GM12878 (cell line): Measurements from ENCODE around the gene RHBDD1. TPM values are rescaled to one million over a fixed set of nuclear protein-coding genes. Genes with fewer than 3 reads are reported as not detected.

Experiments used
- ATAC-seq: fragments of 200-7000 bp; cut with Tn5 transposase; 3 replicates; pipeline ENCODE4 v1.9.1; 2020; ENCODE audit warnings: mild to moderate bottlenecking, moderate library complexity
- BruUV-seq: library from RNA; stranded (reverse); fragments of 400-500 nt; replicated peaks from 2 replicates; lab custom pipeline; 2021; lab: Mats Ljungman, UMichigan
- CTCF ChIA-PET: fragments of 300-600 bp; sonication (Branson Sonifier 250); formaldehyde crosslinking; extraction: SDS; loops from one replicate; lab custom pipeline; 2021; ENCODE audit warnings: inconsistent platforms; lab: Yijun Ruan, JAX
- POLR2A ChIA-PET: fragments of 350-600 bp; formaldehyde crosslinking; extraction: SDS; loops from one replicate; lab custom pipeline; 2021; ENCODE audit warnings: inconsistent platforms; lab: Charles Lee
- RAD21 ChIA-PET: fragments of 300-600 bp; sonication (Branson Sonifier 250); formaldehyde crosslinking; loops from one replicate; lab custom pipeline; 2023; ENCODE audit warnings: antibody characterized with exemption; ENCODE audit not compliant: unreplicated experiment; lab: Charles Lee
- SMC1A ChIA-PET: fragments of 300-600 bp; sonication (Branson Sonifier 250); formaldehyde crosslinking; loops from one replicate; lab custom pipeline; 2023; ENCODE audit not compliant: unreplicated experiment, uncharacterized antibody; lab: Charles Lee
- DNase-seq: peaks from one replicate; pipeline ENCODE4 v3.0.0-alpha.2; 2011; ENCODE audit warnings: low read depth, low spot score
- FAIRE-seq: peaks from 3 replicates; lab custom pipeline; 2011; peaks lifted over from hg19 to GRCh38; lab: Jason Lieb, UNC
- H2AFZ ChIP-seq: 2 replicates; pipeline ENCODE4 v1.6.0; 2011; ENCODE audit warnings: low read depth, low read length, control low read depth; ENCODE audit not compliant: control insufficient read depth
- H3K27ac ChIP-seq: 2 replicates; pipeline ENCODE4 v1.5.1; 2011; ENCODE audit warnings: control low read depth; ENCODE audit not compliant: control insufficient read depth, insufficient read depth
- H3K27me3 ChIP-seq, 2 experiments: replicated peaks in 1 of 2; 2 replicates each; pipeline versions ENCODE4 v1.6.0 to v1.6.1; 2011; ENCODE audit warnings: low read length in 1 of 2; ENCODE audit not compliant: control insufficient read depth in 2 of 2, insufficient read depth in 2 of 2
- H3K36me3 ChIP-seq, 2 experiments: 2 replicates each; pipeline ENCODE4 v1.5.1; 2011; ENCODE audit warnings: low read length in 1 of 2; ENCODE audit not compliant: control insufficient read depth in 2 of 2, insufficient read depth in 2 of 2
- H3K4me1 ChIP-seq: 2 replicates; pipeline ENCODE4 v1.6.1; 2011; ENCODE audit warnings: mild to moderate bottlenecking, low read length, moderate library complexity, mixed read lengths; ENCODE audit not compliant: control insufficient read depth, insufficient read depth
- H3K4me2 ChIP-seq: 2 replicates; pipeline ENCODE4 v1.6.0; 2011; ENCODE audit warnings: control low read depth; ENCODE audit not compliant: control insufficient read depth, insufficient read depth
- H3K4me3 ChIP-seq: fragments of 200-600 bp; sonication (generic); 2 replicates; pipeline ENCODE4 v1.5.1; 2016
- H3K79me2 ChIP-seq: 2 replicates; pipeline ENCODE4 v1.6.0; 2011; ENCODE audit warnings: low read length; ENCODE audit not compliant: control insufficient read depth, insufficient read depth
- H3K9ac ChIP-seq: 2 replicates; pipeline ENCODE4 v1.8.0; 2011; ENCODE audit warnings: low read length, control low read depth, mixed read lengths; ENCODE audit not compliant: control insufficient read depth, insufficient read depth
- H3K9me3 ChIP-seq: replicated peaks from 3 replicates; pipeline ENCODE4 v1.5.1; 2011; ENCODE audit warnings: mild to moderate bottlenecking, low read length; ENCODE audit not compliant: control insufficient read depth, insufficient read depth
- H4K20me1 ChIP-seq: 2 replicates; pipeline ENCODE4 v1.6.0; 2011; ENCODE audit not compliant: control insufficient read depth, insufficient read depth
- BHLHE40 ChIP-seq, 2 experiments: fragments of 450-650 bp in 1 of 2; IDR thresholded peaks; 2 replicates each; pipeline ENCODE4 v1.6.1; 2011 to 2017; ENCODE audit warnings: low read depth in 2 of 2, borderline replicate concordance in 1 of 2, improper control_type of control experiment in 1 of 2, low read length in 1 of 2, mild to moderate bottlenecking in 1 of 2
- CHD1 ChIP-seq: IDR thresholded peaks from 2 replicates; pipeline ENCODE4 v1.6.1; 2012; ENCODE audit warnings: low read depth, low read length, improper control_type of control experiment
- SMARCA5 ChIP-seq: fragments of 450-650 bp; IDR thresholded peaks from 2 replicates; pipeline ENCODE4 v1.6.1; 2017; ENCODE audit warnings: mild to moderate bottlenecking
- SREBF2 ChIP-seq: IDR thresholded peaks from 2 replicates; pipeline ENCODE4 v1.6.1; 2012; ENCODE audit warnings: mild to moderate bottlenecking, low read length
- WGBS: methylation state at CpG from one replicate; pipeline ENCODE4 v1.1.6; 2016; ENCODE audit warnings: low lambda C conversion rate; ENCODE audit not compliant: insufficient replicate concordance, insufficient coverage; ENCODE audit errors: missing lambda C conversion rate; 5-methylcytosine and 5-hydroxymethylcytosine counted together
- in situ Hi-C: fragments of 300-500 bp; cut with MboI; formaldehyde crosslinking; loops from 9 replicates; pipeline ENCODE4 v1.14.3; 2018; ENCODE audit warnings: mixed read lengths
- intact Hi-C: fragments of 100-400 bp; cut with micrococcal nuclease; formaldehyde crosslinking; loops from one replicate; pipeline ENCODE4 v1.14.2; 2022; ENCODE audit not compliant: unreplicated experiment
- polyA plus RNA-seq, 11 experiments: library from polyadenylated mRNA; depleted of rRNA in 4 of 11; unstranded in 6 of 11; stranded (reverse) in 5 of 11; fragments of >200 nt; fragmentation: Nextera tagmentation in 4 of 11; fragmentation: Illumina TruSeq in 1 of 11; extraction: Ambion mirVana in 4 of 11; extraction: Trizol in 1 of 11; gene quantifications; 1 replicate in 1 of 11; 2 replicates in 10 of 11; pipeline versions ENCODE4 v1.2.1 to v1.2.3, GENCODE V29; 2011 to 2016; ENCODE audit warnings: inconsistent platforms in 2 of 11, missing spikeins in 2 of 11, low read depth in 1 of 11
- total RNA-seq, 4 experiments: library from RNA; depleted of rRNA in 3 of 4; stranded (reverse); fragments of >200 nt in 3 of 4; fragmentation: Illumina TruSeq in 1 of 4; extraction: Trizol in 1 of 4; gene quantifications; 2 replicates each; pipeline versions ENCODE4 v1.2.1 to v1.2.3, GENCODE V29; 2013 to 2021
- TF ChIP-seq, protein P1 (sequence below), 3 experiments: IDR thresholded peaks in 2 of 3; conservative IDR thresholded peaks in 1 of 3; 2 replicates each; pipeline ENCODE4 v1.5.1; 2011; ENCODE audit warnings: low read depth in 3 of 3, low read length in 3 of 3, mild to moderate bottlenecking in 3 of 3, control low read depth in 2 of 3, moderate library complexity in 2 of 3, inconsistent platforms in 1 of 3, mixed read lengths in 1 of 3; ENCODE audit not compliant: control insufficient read depth in 2 of 3, insufficient read depth in 1 of 3; ENCODE audit errors: extremely low read depth in 1 of 3
- TF ChIP-seq, protein P2 (sequence below): IDR thresholded peaks from 2 replicates; pipeline ENCODE4 v1.6.1; 2012; ENCODE audit warnings: improper control_type of control experiment, low read depth, low read length; ENCODE audit not compliant: insufficient replicate concordance
- TF ChIP-seq, protein P3 (sequence below): fragments of 450-650 bp; formaldehyde crosslinking; IDR thresholded peaks from 2 replicates; pipeline ENCODE4 v1.4.0; 2022; ENCODE audit warnings: mild to moderate bottlenecking, moderate library complexity

RHBDD1 gene
- total and polyA plus RNA-seq, 10 of the 15 experiments (the other 5 are each of a cell fraction or from before 2014, with no cell fraction given), result 7.1 to 36.4 (median 14.7) TPM

DNA sequence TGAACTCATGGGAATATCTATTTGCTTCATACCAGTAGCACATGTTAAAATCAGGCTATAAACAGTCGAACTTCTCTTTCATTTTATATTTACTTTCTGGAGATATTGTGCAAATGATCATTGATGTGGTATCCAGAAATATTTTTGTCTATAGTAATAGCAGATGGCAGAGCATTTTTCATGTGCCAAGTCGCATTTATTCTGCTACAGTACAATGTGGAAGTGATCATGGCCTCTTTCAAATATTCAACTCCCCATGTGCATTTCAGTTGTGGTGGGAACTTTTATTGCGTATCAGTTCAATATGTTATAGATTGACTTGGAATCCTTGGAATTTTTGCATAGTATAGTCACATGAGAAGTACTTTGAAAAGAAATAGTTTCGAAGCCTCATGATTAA, 57.4 kb downstream of the RHBDD1 start:
- Histone ChIP-seq H3K27ac (no peak overlapping the region), H4K20me1 (no peaks in the 10 kb centered on the region), H3K4me1 (no peaks in the 10 kb centered on the region), H3K27me3 (no peaks in the 10 kb centered on the region), H3K9ac (no peak overlapping the region), H3K79me2 (no peaks in the 10 kb centered on the region), H3K4me3 (no peak overlapping the region), H3K9me3 (no peaks in the 10 kb centered on the region), H2AFZ (no peak overlapping the region), H3K4me2 (no peak overlapping the region), H3K36me3 (no peaks in the 10 kb centered on the region; a peak in 1 of 4 replicates)
- POLR2A ChIA-PET, result no interaction called here
- CTCF ChIA-PET, result no interaction called here
- FAIRE-seq (no peak), ATAC-seq (no peak), DNase-seq (no peak)
- no TSS peak for BruUV-seq
- in situ Hi-C loops (no loop called here), intact Hi-C loops (no loop called here)
- 98% methylated on average over 4 of the region's 4 CpGs for WGBS
- RAD21 ChIA-PET, result no interaction called here
- TF ChIP-seq, protein P1, sequence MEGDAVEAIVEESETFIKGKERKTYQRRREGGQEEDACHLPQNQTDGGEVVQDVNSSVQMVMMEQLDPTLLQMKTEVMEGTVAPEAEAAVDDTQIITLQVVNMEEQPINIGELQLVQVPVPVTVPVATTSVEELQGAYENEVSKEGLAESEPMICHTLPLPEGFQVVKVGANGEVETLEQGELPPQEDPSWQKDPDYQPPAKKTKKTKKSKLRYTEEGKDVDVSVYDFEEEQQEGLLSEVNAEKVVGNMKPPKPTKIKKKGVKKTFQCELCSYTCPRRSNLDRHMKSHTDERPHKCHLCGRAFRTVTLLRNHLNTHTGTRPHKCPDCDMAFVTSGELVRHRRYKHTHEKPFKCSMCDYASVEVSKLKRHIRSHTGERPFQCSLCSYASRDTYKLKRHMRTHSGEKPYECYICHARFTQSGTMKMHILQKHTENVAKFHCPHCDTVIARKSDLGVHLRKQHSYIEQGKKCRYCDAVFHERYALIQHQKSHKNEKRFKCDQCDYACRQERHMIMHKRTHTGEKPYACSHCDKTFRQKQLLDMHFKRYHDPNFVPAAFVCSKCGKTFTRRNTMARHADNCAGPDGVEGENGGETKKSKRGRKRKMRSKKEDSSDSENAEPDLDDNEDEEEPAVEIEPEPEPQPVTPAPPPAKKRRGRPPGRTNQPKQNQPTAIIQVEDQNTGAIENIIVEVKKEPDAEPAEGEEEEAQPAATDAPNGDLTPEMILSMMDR (IDR thresholded peaks at IDR 0.05 in 2 of 3, conservative IDR thresholded peaks at IDR 0.05 in 1 of 3; ENCODE audit: control insufficient read depth in 2 of 3, extremely low read depth in 1 of 3, insufficient read depth in 1 of 3, low read depth in 3 of 3, low read length in 3 of 3), result no peak
- no peak for TF ChIP-seq CHD1
- TF ChIP-seq, protein P2, sequence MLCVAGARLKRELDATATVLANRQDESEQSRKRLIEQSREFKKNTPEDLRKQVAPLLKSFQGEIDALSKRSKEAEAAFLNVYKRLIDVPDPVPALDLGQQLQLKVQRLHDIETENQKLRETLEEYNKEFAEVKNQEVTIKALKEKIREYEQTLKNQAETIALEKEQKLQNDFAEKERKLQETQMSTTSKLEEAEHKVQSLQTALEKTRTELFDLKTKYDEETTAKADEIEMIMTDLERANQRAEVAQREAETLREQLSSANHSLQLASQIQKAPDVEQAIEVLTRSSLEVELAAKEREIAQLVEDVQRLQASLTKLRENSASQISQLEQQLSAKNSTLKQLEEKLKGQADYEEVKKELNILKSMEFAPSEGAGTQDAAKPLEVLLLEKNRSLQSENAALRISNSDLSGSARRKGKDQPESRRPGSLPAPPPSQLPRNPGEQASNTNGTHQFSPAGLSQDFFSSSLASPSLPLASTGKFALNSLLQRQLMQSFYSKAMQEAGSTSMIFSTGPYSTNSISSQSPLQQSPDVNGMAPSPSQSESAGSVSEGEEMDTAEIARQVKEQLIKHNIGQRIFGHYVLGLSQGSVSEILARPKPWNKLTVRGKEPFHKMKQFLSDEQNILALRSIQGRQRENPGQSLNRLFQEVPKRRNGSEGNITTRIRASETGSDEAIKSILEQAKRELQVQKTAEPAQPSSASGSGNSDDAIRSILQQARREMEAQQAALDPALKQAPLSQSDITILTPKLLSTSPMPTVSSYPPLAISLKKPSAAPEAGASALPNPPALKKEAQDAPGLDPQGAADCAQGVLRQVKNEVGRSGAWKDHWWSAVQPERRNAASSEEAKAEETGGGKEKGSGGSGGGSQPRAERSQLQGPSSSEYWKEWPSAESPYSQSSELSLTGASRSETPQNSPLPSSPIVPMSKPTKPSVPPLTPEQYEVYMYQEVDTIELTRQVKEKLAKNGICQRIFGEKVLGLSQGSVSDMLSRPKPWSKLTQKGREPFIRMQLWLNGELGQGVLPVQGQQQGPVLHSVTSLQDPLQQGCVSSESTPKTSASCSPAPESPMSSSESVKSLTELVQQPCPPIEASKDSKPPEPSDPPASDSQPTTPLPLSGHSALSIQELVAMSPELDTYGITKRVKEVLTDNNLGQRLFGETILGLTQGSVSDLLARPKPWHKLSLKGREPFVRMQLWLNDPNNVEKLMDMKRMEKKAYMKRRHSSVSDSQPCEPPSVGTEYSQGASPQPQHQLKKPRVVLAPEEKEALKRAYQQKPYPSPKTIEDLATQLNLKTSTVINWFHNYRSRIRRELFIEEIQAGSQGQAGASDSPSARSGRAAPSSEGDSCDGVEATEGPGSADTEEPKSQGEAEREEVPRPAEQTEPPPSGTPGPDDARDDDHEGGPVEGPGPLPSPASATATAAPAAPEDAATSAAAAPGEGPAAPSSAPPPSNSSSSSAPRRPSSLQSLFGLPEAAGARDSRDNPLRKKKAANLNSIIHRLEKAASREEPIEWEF, result no peak
- no peak for TF ChIP-seq SREBF2
- TF ChIP-seq SMARCA5, result no peak
- TF ChIP-seq, protein P3, sequence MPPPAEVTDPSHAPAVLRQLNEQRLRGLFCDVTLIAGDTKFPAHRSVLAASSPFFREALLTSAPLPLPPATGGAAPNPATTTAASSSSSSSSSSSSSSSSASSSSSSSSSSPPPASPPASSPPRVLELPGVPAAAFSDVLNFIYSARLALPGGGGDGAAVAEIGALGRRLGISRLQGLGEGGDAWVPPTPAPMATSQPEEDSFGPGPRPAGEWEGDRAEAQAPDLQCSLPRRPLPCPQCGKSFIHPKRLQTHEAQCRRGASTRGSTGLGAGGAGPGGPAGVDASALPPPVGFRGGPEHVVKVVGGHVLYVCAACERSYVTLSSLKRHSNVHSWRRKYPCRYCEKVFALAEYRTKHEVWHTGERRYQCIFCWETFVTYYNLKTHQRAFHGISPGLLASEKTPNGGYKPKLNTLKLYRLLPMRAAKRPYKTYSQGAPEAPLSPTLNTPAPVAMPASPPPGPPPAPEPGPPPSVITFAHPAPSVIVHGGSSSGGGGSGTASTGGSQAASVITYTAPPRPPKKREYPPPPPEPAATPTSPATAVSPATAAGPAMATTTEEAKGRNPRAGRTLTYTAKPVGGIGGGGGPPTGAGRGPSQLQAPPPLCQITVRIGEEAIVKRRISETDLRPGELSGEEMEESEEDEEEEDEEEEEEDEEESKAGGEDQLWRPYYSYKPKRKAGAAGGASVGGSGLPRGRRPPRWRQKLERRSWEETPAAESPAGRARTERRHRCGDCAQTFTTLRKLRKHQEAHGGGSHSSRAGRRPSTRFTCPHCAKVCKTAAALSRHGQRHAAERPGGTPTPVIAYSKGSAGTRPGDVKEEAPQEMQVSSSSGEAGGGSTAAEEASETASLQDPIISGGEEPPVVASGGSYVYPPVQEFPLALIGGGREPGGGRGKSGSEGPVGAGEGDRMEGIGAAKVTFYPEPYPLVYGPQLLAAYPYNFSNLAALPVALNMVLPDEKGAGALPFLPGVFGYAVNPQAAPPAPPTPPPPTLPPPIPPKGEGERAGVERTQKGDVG (CRISPR knock-in tag), result no peak
- TF ChIP-seq BHLHE40 (IDR thresholded peaks at IDR 0.05; ENCODE audit: borderline replicate concordance in 1 of 2, low read depth in 2 of 2, low read length in 1 of 2), result no peak
- SMC1A ChIA-PET, result interaction anchor here (1.2 to 1.4 kb wide), 2 partner anchors 11 to 12 kb away, joined by 4 read pairs; no protein-coding TSS in a partner anchor
